IPS-15b (cell line): ENCODE results near the gene IFNL1.

ENCODE experiments used
- H3K27me3 ChIP-seq: one replicate; pipeline ENCODE4 v1.6.1; 2013; ENCODE audit warnings: low read length; ENCODE audit not compliant: control insufficient read depth, insufficient read depth
- H3K36me3 ChIP-seq: one replicate; pipeline ENCODE4 v1.6.1; 2013; ENCODE audit warnings: low read length; ENCODE audit not compliant: control insufficient read depth, insufficient read depth
- H3K4me1 ChIP-seq: one replicate; pipeline ENCODE4 v1.6.1; 2013; ENCODE audit warnings: mild to moderate bottlenecking, low read length; ENCODE audit not compliant: control insufficient read depth, insufficient read depth
- H3K4me3 ChIP-seq: one replicate; pipeline ENCODE4 v1.5.1; 2013; ENCODE audit warnings: low read depth, low read length
- H3K9ac ChIP-seq: one replicate; pipeline ENCODE4 v1.6.1; 2013; ENCODE audit warnings: low read depth, mild to moderate bottlenecking, low read length
- H3K9me3 ChIP-seq: one replicate; pipeline ENCODE4 v1.6.1; 2013; ENCODE audit warnings: mild to moderate bottlenecking, low read length; ENCODE audit not compliant: control insufficient read depth, insufficient read depth

Gene IFNL1

DNA sequence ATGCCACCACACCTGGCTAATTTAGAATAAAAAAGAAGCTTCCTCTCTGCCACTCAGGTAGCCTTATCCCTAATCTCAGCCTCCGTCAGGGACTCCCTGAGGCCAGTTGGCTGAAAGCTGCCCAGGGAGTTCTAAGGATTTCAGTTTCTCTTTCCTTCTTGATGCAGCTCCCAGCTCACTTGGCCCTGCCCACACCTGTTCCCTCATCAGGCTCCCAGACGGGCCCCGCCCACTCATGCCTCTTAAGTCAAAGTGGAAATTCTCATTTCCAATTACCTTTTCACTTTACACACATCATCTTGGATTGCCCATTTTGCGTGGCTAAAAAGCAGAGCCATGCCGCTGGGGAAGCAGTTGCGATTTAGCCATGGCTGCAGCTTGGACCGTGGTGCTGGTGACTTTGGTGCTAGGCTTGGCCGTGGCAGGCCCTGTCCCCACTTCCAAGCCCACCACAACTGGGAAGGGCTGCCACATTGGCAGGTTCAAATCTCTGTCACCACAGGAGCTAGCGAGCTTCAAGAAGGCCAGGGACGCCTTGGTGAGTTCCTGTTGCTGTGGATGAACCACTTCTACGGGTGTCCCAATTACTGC lies at the start of gene IFNL1:
Gene IFNL1, plus strand, starts transcription at position 353 of the 591 bp plus-strand sequence. Its CDS starts 15 bp downstream, at position 368.
- Histone ChIP-seq H3K4me1 (no peaks in the 10 kb centered on the region), H3K36me3 (no peaks in the 10 kb centered on the region), H3K27me3 (peaks cover 4% of the 10 kb centered on the region), H3K9me3 (no peaks in the 10 kb centered on the region), H3K4me3 (no peak within 1 kb of the TSS), H3K9ac (no peak within 1 kb of the TSS)

- Histone ChIP-seq H3K27me3 (peaks cover 45% of the 10 kb centered on the region), H3K36me3 (no peaks in the 10 kb centered on the region), H3K4me1 (no peaks in the 10 kb centered on the region), H3K9me3 (no peaks in the 10 kb centered on the region), H3K4me3 (peak overlapping the region; percentile 53), H3K9ac (no peak overlapping the region)
Observed at GRCh38 chr19:39246951-39247669, 49.1 kb upstream of the IFNL1 start.

- Histone ChIP-seq H3K9me3 (no peaks in the 10 kb centered on the region), H3K4me1 (no peaks in the 10 kb centered on the region), H3K4me3 (peak overlapping the region; percentile 53), H3K36me3 (no peaks in the 10 kb centered on the region), H3K27me3 (peaks cover 45% of the 10 kb centered on the region), H3K9ac (peak overlapping the region; percentile 37)
Observed at GRCh38 chr19:39247701-39248664, 48.2 kb upstream of the IFNL1 start.

GRCh38 chr19:39248806-39249205 lies 47.4 kb upstream of the IFNL1 start, which contains the start of gene IFNL4:
TSS of gene IFNL4 (minus strand) at chr19:39248856.
- H3K9me3 ChIP-seq = no peaks in the 10 kb centered on the region
- H3K4me1 ChIP-seq = no peaks in the 10 kb centered on the region
- peaks cover 45% of the 10 kb centered on the region for H3K27me3 ChIP-seq
- H3K36me3 ChIP-seq = no peaks in the 10 kb centered on the region
- peak within 1 kb of the TSS; percentile 53 for H3K4me3 ChIP-seq
- peak within 1 kb of the TSS; percentile 37 for H3K9ac ChIP-seq

DNA sequence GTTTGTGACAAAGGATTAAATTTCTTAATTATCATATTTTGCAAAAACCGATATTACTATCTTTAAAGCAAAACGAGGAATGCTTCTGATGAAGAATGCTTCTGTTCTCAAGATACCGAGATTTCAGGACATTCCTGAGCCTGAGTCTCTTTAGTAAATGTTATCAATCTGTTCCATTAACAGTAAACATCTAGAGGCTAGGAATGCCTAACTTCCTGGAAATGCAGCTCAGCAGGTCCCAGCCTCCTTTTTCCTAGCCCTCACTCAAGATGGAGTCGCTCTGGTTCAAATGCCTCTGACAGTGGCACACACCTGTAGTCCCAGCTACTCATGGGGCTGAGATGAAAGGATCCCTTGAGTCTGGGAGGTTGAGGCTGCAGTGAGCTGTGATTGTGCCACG lies 45.1 kb upstream of the IFNL1 start:
- Histone ChIP-seq H3K9ac (no peak overlapping the region), H3K9me3 (no peaks in the 10 kb centered on the region), H3K4me1 (no peaks in the 10 kb centered on the region), H3K36me3 (no peaks in the 10 kb centered on the region), H3K4me3 (no peak overlapping the region), H3K27me3 (peaks cover 42% of the 10 kb centered on the region)

GRCh38 chr19:39251846-39252245 lies 44.4 kb upstream of the IFNL1 start:
- Histone ChIP-seq H3K27me3 (peaks cover 40% of the 10 kb centered on the region), H3K4me3 (no peak overlapping the region), H3K4me1 (no peaks in the 10 kb centered on the region), H3K36me3 (no peaks in the 10 kb centered on the region), H3K9me3 (no peaks in the 10 kb centered on the region), H3K9ac (no peak overlapping the region)

DNA sequence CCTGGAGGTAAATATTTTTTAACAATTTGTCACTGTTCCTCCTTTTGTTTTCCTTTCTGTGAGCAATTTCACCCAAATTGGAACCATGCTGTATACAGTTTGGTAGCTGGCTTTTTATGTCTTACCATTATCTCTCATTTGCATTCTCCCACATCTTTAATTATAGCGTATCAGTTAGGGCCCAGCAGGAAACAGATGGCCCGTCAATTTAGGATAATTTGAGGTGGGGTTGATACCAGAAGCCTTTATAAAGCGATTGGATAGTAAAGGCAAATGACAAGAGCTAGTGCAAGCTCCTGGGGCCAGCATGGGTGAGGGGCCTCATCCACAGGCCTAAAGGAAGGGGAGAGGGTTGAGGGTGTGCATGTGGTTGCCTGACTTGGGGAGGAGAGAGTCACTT lies 43.7 kb upstream of the IFNL1 start:
- no peaks in the 10 kb centered on the region for H3K9me3 ChIP-seq
- no peaks in the 10 kb centered on the region for H3K4me1 ChIP-seq
- H3K9ac ChIP-seq = no peak overlapping the region
- no peaks in the 10 kb centered on the region for H3K36me3 ChIP-seq
- H3K4me3 ChIP-seq = no peak overlapping the region
- H3K27me3 ChIP-seq = peaks cover 34% of the 10 kb centered on the region

- H3K4me3 ChIP-seq = no peak overlapping the region
- no peak overlapping the region for H3K9ac ChIP-seq
- no peaks in the 10 kb centered on the region for H3K4me1 ChIP-seq
Observed at GRCh38 chr19:39253374-39254149, 42.6 kb upstream of the IFNL1 start.

GRCh38 chr19:39254531-39255345 lies 41.5 kb upstream of the IFNL1 start:
- no peaks in the 10 kb centered on the region for H3K9me3 ChIP-seq
- no peaks in the 10 kb centered on the region for H3K36me3 ChIP-seq
- H3K4me1 ChIP-seq = no peaks in the 10 kb centered on the region
- no peak overlapping the region for H3K9ac ChIP-seq
- no peak overlapping the region for H3K4me3 ChIP-seq
- H3K27me3 ChIP-seq = peaks cover 11% of the 10 kb centered on the region

More at GRCh38 chr19:39253374-39254149, 42.6 kb upstream of the IFNL1 start:
- H3K27me3 ChIP-seq = peaks cover 23% of the 10 kb centered on the region
- H3K36me3 ChIP-seq = no peaks in the 10 kb centered on the region
- no peaks in the 10 kb centered on the region for H3K9me3 ChIP-seq

DNA sequence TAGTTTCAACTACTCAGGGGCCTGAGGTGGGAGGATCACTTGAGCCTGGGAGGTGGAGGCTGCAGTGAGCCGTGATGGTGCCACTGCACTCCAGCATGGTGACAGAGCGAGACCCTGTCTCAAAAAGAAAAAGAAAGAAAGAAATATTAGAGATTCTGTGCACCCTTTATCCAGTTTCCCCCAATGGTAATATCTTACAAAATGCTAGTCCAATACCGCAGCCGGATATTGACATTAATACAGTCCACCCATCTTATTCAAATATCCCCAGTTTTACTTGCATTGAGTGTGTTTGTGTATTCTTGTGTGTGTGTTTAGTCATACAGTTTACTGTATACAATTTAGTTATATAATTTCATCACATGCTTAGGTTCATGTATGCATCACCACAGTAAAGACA lies 39.0 kb upstream of the IFNL1 start:
- H3K4me1 ChIP-seq = no peaks in the 10 kb centered on the region
- no peaks in the 10 kb centered on the region for H3K36me3 ChIP-seq
- no peaks in the 10 kb centered on the region for H3K9me3 ChIP-seq
- peaks cover 10% of the 10 kb centered on the region for H3K27me3 ChIP-seq
- no peak overlapping the region for H3K4me3 ChIP-seq
- H3K9ac ChIP-seq = no peak overlapping the region
